Gastroesophageal sphincter (tissue), 4 donors: ENCODE data around the gene MYO5A. TPM values are rescaled to one million over a fixed set of nuclear protein-coding genes. Genes with fewer than 3 reads are reported as not detected.

ENCODE experiments used
- ATAC-seq: fragments of 150-250 bp; one replicate; pipeline ENCODE4 v1.9.1; 2016; ENCODE audit warnings: mild to moderate bottlenecking, moderate library complexity
- H3K27ac ChIP-seq, 4 donors: fragments of 200-600 bp; sonication (generic) in 3 of 4; 1 replicate in 3 of 4; 2 replicates in 1 of 4; pipeline ENCODE4 v1.5.1; 2016 to 2019
- H3K27me3 ChIP-seq: fragments of 200-600 bp; sonication (generic); one replicate; pipeline ENCODE4 v1.5.1; 2019
- H3K36me3 ChIP-seq, 2 donors: fragments of 200-600 bp; sonication (generic); one replicate each; pipeline ENCODE4 v1.5.1; 2019; ENCODE audit warnings: control low read depth in 1 of 2
- H3K4me1 ChIP-seq, 3 donors: fragments of 200-600 bp; sonication (generic); 1 replicate in 2 of 3; 2 replicates in 1 of 3; pipeline ENCODE4 v1.5.1; 2016 to 2019; ENCODE audit warnings: control low read depth in 2 of 3
- H3K4me3 ChIP-seq, 2 donors: fragments of 200-600 bp; sonication (generic); one replicate each; pipeline ENCODE4 v1.5.1; 2019; ENCODE audit warnings: mild to moderate bottlenecking in 1 of 2, moderate library complexity in 1 of 2
- H3K9me3 ChIP-seq, 3 donors: fragments of 200-600 bp; sonication (generic); one replicate each; pipeline ENCODE4 v1.5.1; 2017 to 2019; ENCODE audit warnings: control low read depth in 2 of 3
- EP300 ChIP-seq: sonication (generic); formaldehyde crosslinking; IDR thresholded peaks from one replicate; pipeline ENCODE4 v1.6.1; 2017; ENCODE audit warnings: antibody characterized with exemption, mild to moderate bottlenecking
- POLR2A ChIP-seq, 2 donors: fragments of 450-650 bp; IDR thresholded peaks; one replicate each; pipeline ENCODE4 v1.6.1; 2017; ENCODE audit warnings: antibody characterized with exemption in 2 of 2, mild to moderate bottlenecking in 2 of 2, moderate library complexity in 1 of 2
- POLR2AphosphoS5 ChIP-seq: sonication (generic); formaldehyde crosslinking; IDR thresholded peaks from one replicate; pipeline ENCODE4 v1.6.1; 2017; ENCODE audit warnings: antibody characterized with exemption
- WGBS, 2 donors: methylation state at CpG; one replicate each; pipeline ENCODE4 v1.1.5; 2018; ENCODE audit warnings: low coverage in 1 of 2; 5-methylcytosine and 5-hydroxymethylcytosine counted together
- total RNA-seq, 4 donors: library from RNA; depleted of rRNA; stranded (reverse); fragments of >200 nt; gene quantifications; one replicate each; pipeline ENCODE4 v1.1.0, GENCODE V29; 2016
- TF ChIP-seq, protein P1 (sequence below), 4 experiments: fragments of 200-600 bp in 2 of 4; fragments of 450-650 bp in 2 of 4; sonication (generic) in 1 of 4; IDR thresholded peaks; one replicate each; pipeline ENCODE4 v1.5.1; 2017 to 2019; ENCODE audit warnings: antibody characterized with exemption in 4 of 4, mild to moderate bottlenecking in 2 of 4, moderate library complexity in 2 of 4

MYO5A gene
- total RNA-seq, 4 donors from 2014 or later: 24.3 to 41.9 (median 31.2) TPM

DNA sequence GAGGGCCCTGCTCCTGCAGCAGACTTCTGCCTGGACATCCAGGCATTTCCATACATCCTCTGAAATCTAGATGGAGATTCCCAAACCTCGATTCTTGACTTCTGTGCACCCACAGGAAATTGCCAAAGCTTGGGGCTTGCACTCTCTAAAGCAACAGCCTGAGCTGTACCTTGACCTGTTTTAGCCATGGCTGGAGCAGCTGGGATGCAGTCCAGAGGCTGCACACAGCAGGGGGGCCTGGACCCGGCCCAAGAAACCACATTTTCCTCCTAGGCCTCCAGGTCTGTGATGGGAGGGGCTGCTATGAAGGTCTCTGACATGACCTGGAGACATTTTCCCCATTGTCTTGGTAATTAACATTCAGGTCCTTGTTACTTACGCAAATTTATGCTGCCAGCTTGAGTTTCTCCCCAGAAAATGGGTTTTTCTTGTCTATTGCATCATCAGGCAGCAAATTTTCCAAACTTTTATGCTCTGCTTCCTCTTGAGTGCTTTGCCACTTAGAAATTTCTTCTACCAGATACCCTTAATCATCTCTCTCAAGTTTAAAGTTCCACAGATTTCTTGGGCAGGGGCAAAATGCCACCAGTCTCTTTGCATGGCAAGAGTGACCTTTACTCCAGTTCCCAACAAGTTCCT is 11.8 kb upstream of the MYO5A start:
- Histone ChIP-seq H3K36me3 (peaks cover 0 to 2% of the 10 kb centered on the region in 2 donors), H3K9me3 (no peaks in the 10 kb centered on the region), H3K4me3 (no peak overlapping the region), H3K27ac (no peak overlapping the region), H3K4me1 (no peaks in the 10 kb centered on the region), H3K27me3 (no peaks in the 10 kb centered on the region)
- 100% methylated on average over 1 of the region's 3 CpGs; no CpG with 5 or more reads in 1 of the 2 donors for WGBS, 2 donors
- no peak for ATAC-seq
- TF ChIP-seq POLR2A (IDR thresholded peaks at IDR 0.05) (no peak), EP300 (no peak), POLR2AphosphoS5 (no peak)
- TF ChIP-seq, protein P1, sequence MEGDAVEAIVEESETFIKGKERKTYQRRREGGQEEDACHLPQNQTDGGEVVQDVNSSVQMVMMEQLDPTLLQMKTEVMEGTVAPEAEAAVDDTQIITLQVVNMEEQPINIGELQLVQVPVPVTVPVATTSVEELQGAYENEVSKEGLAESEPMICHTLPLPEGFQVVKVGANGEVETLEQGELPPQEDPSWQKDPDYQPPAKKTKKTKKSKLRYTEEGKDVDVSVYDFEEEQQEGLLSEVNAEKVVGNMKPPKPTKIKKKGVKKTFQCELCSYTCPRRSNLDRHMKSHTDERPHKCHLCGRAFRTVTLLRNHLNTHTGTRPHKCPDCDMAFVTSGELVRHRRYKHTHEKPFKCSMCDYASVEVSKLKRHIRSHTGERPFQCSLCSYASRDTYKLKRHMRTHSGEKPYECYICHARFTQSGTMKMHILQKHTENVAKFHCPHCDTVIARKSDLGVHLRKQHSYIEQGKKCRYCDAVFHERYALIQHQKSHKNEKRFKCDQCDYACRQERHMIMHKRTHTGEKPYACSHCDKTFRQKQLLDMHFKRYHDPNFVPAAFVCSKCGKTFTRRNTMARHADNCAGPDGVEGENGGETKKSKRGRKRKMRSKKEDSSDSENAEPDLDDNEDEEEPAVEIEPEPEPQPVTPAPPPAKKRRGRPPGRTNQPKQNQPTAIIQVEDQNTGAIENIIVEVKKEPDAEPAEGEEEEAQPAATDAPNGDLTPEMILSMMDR (IDR thresholded peaks at IDR 0.05): no peak

DNA sequence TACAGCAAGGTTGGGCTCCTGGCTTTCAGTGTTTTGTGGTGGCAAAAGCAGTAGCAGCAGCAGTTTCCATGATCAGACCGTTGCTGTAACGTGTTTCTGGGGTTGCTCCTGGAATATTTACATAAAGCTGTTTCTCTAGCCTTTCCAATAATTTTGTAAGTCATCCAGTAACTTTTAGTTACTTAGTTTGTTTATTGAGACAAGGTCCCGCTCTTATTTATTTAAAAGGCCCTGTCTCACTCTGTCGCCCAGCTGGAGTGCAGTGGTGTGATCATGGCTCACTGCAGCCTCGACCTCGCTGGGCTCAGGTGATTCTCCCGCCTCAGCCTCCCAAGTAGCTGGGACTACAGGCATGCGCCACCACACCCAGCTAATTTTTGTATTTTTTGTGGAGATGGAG is 8.8 kb upstream of the MYO5A start:
- Histone ChIP-seq H3K36me3 (no peaks in the 10 kb centered on the region), H3K9me3 (no peaks in the 10 kb centered on the region), H3K27ac (no peak overlapping the region), H3K27me3 (no peaks in the 10 kb centered on the region), H3K4me1 (no peaks in the 10 kb centered on the region), H3K4me3 (no peak overlapping the region)
- TF ChIP-seq, protein P1 (IDR thresholded peaks at IDR 0.05): no peak
- no peak for TF ChIP-seq POLR2A (IDR thresholded peaks at IDR 0.05)
- no peak for TF ChIP-seq POLR2AphosphoS5
- no peak for TF ChIP-seq EP300
- ATAC-seq: no peak
- 84 to 96% methylated on average over 3 to 8 of the region's 8 CpGs for WGBS, 2 donors

DNA sequence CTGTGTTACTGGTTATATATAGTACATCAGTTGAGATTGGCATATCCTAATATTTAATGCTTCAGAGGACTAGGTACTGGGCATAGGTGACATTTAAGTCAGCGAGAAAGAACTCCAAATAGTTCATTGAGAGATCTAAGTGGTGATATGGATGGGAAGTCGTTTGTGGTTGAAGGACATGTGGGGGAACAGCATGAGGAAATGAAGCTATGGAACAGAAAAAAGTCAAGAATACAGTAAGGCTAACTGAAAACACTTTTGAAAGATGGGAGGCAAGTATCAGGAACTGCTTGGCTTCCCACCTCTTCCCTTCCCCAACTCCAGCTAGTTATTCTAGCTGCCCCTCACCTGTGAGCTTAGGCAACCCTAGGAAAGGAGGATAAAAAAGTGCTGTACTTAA is 3.7 kb upstream of the MYO5A start:
- ATAC-seq: no peak
- no peaks in the 10 kb centered on the region for H3K9me3 ChIP-seq
- H3K27me3 ChIP-seq: no peaks in the 10 kb centered on the region
- H3K4me3 ChIP-seq: no peak overlapping the region
- 74 to 93% methylated on average over 2 of the region's 2 CpGs for WGBS, 2 donors
- no peaks in the 10 kb centered on the region for H3K36me3 ChIP-seq
- H3K4me1 ChIP-seq: peaks cover 0 to 20% (median 4%) of the 10 kb centered on the region in 3 donors
- TF ChIP-seq, protein P1 (IDR thresholded peaks at IDR 0.05): no peak
- no peak for TF ChIP-seq POLR2AphosphoS5
- TF ChIP-seq POLR2A (IDR thresholded peaks at IDR 0.05): no peak
- TF ChIP-seq EP300: no peak
- H3K27ac ChIP-seq: no peak overlapping the region

DNA sequence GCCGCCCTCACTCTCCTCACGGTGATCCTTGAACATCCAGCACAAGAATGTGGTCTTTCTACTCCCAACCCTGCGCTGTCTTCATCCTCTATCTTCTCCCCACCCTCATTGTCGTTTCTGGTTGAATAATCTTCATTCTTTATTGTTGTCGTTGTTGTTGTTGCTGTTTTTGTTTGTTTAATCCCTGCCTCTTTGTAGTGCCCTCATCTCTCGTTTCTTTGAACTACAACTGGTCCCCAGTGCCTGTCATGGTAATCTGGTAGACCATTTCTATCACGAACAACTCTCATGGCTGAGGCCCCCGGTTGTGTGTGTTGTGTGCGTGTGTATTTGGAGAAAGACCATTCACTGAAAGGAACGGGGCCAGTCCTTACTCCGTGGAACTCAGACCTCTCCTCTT is 1.3 kb upstream of the MYO5A start:
- H3K4me1 ChIP-seq: peaks cover 0 to 27% (median 4%) of the 10 kb centered on the region in 3 donors
- H3K9me3 ChIP-seq: no peaks in the 10 kb centered on the region
- peak overlapping the region in 1 of 2 donors; percentile 76 for H3K4me3 ChIP-seq
- WGBS, 2 donors: 33 to 63% methylated on average over 9 to 10 of the region's 11 CpGs
- H3K27me3 ChIP-seq: no peaks in the 10 kb centered on the region
- H3K27ac ChIP-seq: peak overlapping the region in 2 of 4 donors; percentile 89 to 90
- H3K36me3 ChIP-seq: no peaks in the 10 kb centered on the region
- no peak for TF ChIP-seq EP300
- TF ChIP-seq POLR2AphosphoS5: no peak
- TF ChIP-seq, protein P1 (IDR thresholded peaks at IDR 0.05): no peak
- no peak for TF ChIP-seq POLR2A (IDR thresholded peaks at IDR 0.05)
- ATAC-seq: no peak

DNA sequence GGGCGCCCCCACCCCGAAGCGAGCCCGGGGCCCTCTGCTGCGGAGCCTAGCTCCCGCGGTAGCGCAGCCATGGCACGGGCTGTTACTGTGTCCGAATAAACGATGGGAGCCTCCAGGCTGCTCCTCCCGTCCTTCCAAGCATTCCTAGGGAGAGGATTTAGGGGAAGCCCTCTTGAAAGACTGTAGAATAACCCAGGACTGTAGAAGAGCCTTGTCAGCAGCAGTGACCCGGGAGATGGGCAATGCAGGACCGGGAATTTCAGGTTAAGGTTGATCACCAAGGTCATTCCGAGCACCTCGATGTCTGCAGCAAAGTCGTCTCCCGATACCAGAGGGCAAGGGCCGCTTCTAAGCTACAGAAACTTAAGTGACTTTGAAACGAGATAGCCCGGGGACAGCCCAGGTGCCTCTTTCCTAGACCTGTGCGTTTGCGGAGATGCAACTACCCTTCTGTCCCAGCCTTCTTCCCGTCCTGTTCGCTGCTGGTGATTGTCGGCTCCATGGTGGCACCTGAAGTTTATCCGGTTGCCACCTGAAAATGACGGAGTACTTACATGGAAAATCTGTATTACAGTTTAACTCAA is 753 bp upstream of the MYO5A start:
- ATAC-seq: no peak
- peaks cover 0 to 27% (median 4%) of the 10 kb centered on the region in 3 donors for H3K4me1 ChIP-seq
- peak overlapping the region; percentile 69 to 76 for H3K4me3 ChIP-seq
- no peaks in the 10 kb centered on the region for H3K36me3 ChIP-seq
- no peaks in the 10 kb centered on the region for H3K9me3 ChIP-seq
- no peak for TF ChIP-seq POLR2AphosphoS5
- TF ChIP-seq, protein P1 (IDR thresholded peaks at IDR 0.05): peak in 1 of 4 experiments; percentile 5
- WGBS, 2 donors: 4% methylated on average over 9 to 15 of the region's 28 CpGs
- no peaks in the 10 kb centered on the region for H3K27me3 ChIP-seq
- H3K27ac ChIP-seq: peak overlapping the region; percentile 26 to 90 (median 88)
